ENCODE measurements around the gene SF3A2. TPM values are rescaled to one million over a fixed set of nuclear protein-coding genes. Genes with fewer than 3 reads are reported as not detected.

SF3A2 gene
- total and polyA plus RNA-seq, 4 donors, result 2.2 to 32.0 (median 13.2) TPM

DNA sequence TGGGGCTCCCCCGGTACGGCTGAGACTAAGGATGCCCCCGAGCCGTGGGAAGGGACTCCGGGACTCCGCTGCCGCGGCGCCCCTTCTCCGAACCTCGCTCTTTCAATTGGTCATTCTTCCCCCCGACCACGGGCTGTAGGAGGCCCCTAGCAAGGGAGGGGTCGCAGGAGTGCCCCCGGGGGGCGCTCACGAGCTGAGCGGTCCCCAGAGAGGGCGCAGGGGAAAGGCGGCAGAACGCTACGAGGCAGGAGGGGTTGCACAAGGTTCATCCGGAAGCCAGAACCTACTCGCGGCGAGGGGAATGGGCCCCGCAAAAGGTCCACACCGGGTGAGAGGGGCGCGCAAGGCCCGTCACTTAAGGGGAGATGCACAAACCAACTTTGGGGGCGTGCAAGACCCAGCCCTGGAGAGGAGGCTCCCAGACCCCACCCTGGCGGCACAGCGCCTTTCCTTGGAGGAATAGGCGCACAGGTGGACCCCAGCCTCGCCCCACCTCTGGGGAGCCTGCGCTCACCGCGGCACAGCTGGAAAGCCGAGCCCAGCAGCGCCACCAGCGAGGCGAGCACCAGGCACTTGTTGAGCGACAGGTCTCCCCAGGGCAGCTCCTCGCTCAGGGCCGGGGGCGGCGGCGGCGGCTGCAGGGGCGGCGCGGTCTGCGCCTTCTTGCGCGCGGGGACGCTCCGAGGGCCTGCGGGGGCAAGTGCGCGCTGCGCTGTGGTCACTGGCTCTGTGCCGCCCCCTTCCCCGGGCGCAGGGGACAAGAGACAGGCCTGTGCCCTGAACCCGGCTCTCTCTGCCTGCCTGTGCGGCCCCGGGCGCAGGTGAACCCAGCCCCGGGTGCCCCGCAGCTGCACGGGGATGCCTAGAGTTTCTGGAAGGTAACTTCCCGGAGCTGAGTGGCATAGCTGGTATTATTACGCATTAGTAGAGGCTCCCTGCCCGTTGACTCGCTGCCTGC lies 16.8 kb downstream of the SF3A2 start:
- Histone ChIP-seq H3K27me3 (ENCODE audit: control insufficient read depth in 4 of 4, insufficient read depth in 4 of 4, low read length in 3 of 4) (peaks cover 0 to 28% (median 1%) of the 10 kb centered on the region in 4 donors), H3K9me3 (ENCODE audit: control insufficient read depth in 4 of 4, low read length in 3 of 4) (no peaks in the 10 kb centered on the region), H3K36me3 (ENCODE audit: control insufficient read depth in 4 of 4, insufficient read depth in 3 of 4, low read depth in 1 of 4, low read length in 3 of 4) (peaks cover 0 to 5% (median 0%) of the 10 kb centered on the region in 4 donors), H3K9ac (ENCODE audit: low read depth in 1 of 2, low read length in 2 of 2) (no peak overlapping the region), H3K4me1 (ENCODE audit: control insufficient read depth in 4 of 4, insufficient read depth in 4 of 4, low read length in 3 of 4) (peaks cover 11 to 46% (median 26%) of the 10 kb centered on the region in 4 donors), H3K27ac (ENCODE audit: low read depth in 1 of 2, low read length in 2 of 2) (no peak overlapping the region), H3K4me3 (ENCODE audit: low read depth in 1 of 3, low read length in 3 of 3) (peak overlapping the region in 1 of 3 donors; percentile 21)
- no peak for DNase-seq (ENCODE audit: low spot score)
- 7% methylated on average over 77 of the region's 77 CpGs for WGBS
- TF ChIP-seq RAD21 (IDR thresholded peaks at IDR 0.05) (peak in 1 of 2 donors; percentile 36), YY1 (IDR thresholded peaks at IDR 0.05) (no peak)

GRCh38 chr19:2254064-2254872 lies 17.6 kb downstream of the SF3A2 start:
- peaks cover 11 to 46% (median 26%) of the 10 kb centered on the region in 4 donors for H3K4me1 ChIP-seq (ENCODE audit: control insufficient read depth in 4 of 4, insufficient read depth in 4 of 4, low read length in 3 of 4)
- H3K27me3 ChIP-seq (ENCODE audit: control insufficient read depth in 4 of 4, insufficient read depth in 4 of 4, low read length in 3 of 4), result peaks cover 0 to 27% (median 1%) of the 10 kb centered on the region in 4 donors
- H3K4me3 ChIP-seq (ENCODE audit: low read depth in 1 of 3, low read length in 3 of 3), result no peak overlapping the region
- 68% methylated on average over 20 of the region's 20 CpGs for WGBS
- H3K27ac ChIP-seq (ENCODE audit: low read depth in 1 of 2, low read length in 2 of 2), result no peak overlapping the region
- peak; percentile 63 for DNase-seq (ENCODE audit: low spot score)
- no peaks in the 10 kb centered on the region for H3K36me3 ChIP-seq (ENCODE audit: control insufficient read depth in 4 of 4, insufficient read depth in 3 of 4, low read depth in 1 of 4, low read length in 3 of 4)
- H3K9ac ChIP-seq (ENCODE audit: low read depth in 1 of 2, low read length in 2 of 2), result no peak overlapping the region
- H3K9me3 ChIP-seq (ENCODE audit: control insufficient read depth in 4 of 4, low read length in 3 of 4), result no peaks in the 10 kb centered on the region
- TF ChIP-seq CTCF (IDR thresholded peaks at IDR 0.05; ENCODE audit: low read depth, low read length, missing input control), result peak; percentile 7
- peak in 1 of 2 donors; percentile 49 for TF ChIP-seq RAD21 (IDR thresholded peaks at IDR 0.05)
- TF ChIP-seq, protein P1, sequence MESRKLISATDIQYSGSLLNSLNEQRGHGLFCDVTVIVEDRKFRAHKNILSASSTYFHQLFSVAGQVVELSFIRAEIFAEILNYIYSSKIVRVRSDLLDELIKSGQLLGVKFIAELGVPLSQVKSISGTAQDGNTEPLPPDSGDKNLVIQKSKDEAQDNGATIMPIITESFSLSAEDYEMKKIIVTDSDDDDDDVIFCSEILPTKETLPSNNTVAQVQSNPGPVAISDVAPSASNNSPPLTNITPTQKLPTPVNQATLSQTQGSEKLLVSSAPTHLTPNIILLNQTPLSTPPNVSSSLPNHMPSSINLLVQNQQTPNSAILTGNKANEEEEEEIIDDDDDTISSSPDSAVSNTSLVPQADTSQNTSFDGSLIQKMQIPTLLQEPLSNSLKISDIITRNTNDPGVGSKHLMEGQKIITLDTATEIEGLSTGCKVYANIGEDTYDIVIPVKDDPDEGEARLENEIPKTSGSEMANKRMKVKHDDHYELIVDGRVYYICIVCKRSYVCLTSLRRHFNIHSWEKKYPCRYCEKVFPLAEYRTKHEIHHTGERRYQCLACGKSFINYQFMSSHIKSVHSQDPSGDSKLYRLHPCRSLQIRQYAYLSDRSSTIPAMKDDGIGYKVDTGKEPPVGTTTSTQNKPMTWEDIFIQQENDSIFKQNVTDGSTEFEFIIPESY (IDR thresholded peaks at IDR 0.05), result no peak

DNA sequence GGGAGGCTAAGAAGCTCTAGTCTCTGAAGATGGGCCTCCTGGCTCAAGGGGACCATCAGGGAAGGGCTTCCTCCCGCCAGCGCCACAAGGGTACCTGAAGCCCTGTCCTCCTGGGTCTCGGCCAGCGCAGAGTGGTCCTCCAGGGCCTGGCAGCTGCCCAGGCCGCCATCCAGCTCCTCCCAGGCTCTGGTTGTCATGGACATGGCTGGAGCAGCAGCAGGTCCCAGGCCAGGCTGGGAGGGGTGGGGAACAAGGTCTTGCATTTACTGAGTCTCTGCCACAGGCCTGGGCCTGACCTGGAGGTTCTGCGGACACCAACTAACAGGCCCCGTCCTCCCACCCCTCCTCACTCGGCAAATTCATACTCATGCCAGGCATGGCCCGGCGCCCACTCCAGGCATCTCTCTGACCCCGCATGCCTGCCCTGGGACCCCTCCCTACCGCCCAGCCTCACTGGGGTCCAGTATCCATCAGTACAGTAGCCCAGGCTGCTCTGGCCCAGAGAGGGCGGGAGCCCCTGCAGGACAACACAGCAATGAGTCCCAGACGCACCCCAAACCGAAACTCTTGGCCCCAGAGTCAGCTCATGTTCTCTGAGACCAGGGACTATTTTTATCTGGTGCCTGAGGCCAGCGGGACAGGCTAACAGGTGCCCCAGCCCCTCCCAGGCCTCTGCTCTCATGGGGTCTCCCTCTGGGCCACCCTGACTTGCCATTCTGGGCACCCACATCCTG lies 18.7 kb downstream of the SF3A2 start:
- Histone ChIP-seq H3K4me1 (ENCODE audit: control insufficient read depth in 4 of 4, insufficient read depth in 4 of 4, low read length in 3 of 4) (peaks cover 8 to 38% (median 22%) of the 10 kb centered on the region in 4 donors), H3K9me3 (ENCODE audit: control insufficient read depth in 4 of 4, low read length in 3 of 4) (no peaks in the 10 kb centered on the region), H3K4me3 (ENCODE audit: low read depth in 1 of 3, low read length in 3 of 3) (no peak overlapping the region), H3K9ac (ENCODE audit: low read depth in 1 of 2, low read length in 2 of 2) (no peak overlapping the region), H3K27me3 (ENCODE audit: control insufficient read depth in 4 of 4, insufficient read depth in 4 of 4, low read length in 3 of 4) (peaks cover 0 to 22% (median 1%) of the 10 kb centered on the region in 4 donors), H3K27ac (ENCODE audit: low read depth in 1 of 2, low read length in 2 of 2) (no peak overlapping the region), H3K36me3 (ENCODE audit: control insufficient read depth in 4 of 4, insufficient read depth in 3 of 4, low read depth in 1 of 4, low read length in 3 of 4) (no peaks in the 10 kb centered on the region)
- 93% methylated on average over 16 of the region's 16 CpGs for WGBS
- DNase-seq (ENCODE audit: low spot score), result no peak
- TF ChIP-seq HNF4G (IDR thresholded peaks at IDR 0.05), result no peak
- TF ChIP-seq, protein P1 (IDR thresholded peaks at IDR 0.05), result no peak
- no peak for TF ChIP-seq ATF3 (IDR thresholded peaks at IDR 0.05)
- no peak for TF ChIP-seq HNF4A (conservative IDR thresholded peaks at IDR 0.05)
- TF ChIP-seq MAX (IDR thresholded peaks at IDR 0.05), result no peak
- no peak for TF ChIP-seq NR2F2 (IDR thresholded peaks at IDR 0.05)
- TF ChIP-seq REST (IDR thresholded peaks at IDR 0.05), result no peak
- TF ChIP-seq RXRA (IDR thresholded peaks at IDR 0.05), result no peak
- TF ChIP-seq FOXA1 (IDR thresholded peaks at IDR 0.05), result no peak
- TF ChIP-seq RAD21 (IDR thresholded peaks at IDR 0.05), result no peak
